Fibroblast of the conjunctiva (primary cell): Measurements from ENCODE around the gene TP53AIP1.
"Not testable (repeated sequence)": the region's sequence is repeated elsewhere in the genome, so short reads cannot be mapped to it uniquely, and the experiment has no call there.

ENCODE experiments used
- DNase-seq: peaks from one replicate; pipeline ENCODE4 v3.0.0-alpha.2; 2010; ENCODE audit warnings: low read depth

Gene TP53AIP1

GRCh38 chr11:128925250-128925600, 17.4 kb downstream of the TP53AIP1 start:
- no peak for DNase-seq

GRCh38 chr11:128924510-128925249, 18.0 kb downstream of the TP53AIP1 start:
- no peak for DNase-seq

- no peak for DNase-seq
These were observed 18.6 kb downstream of the TP53AIP1 start for GRCh38 chr11:128924104-128924503.

- no peak for DNase-seq
These were observed 20.9 kb downstream of the TP53AIP1 start for GRCh38 chr11:128921793-128922192.

GRCh38 chr11:128920666-128921065, 22.0 kb downstream of the TP53AIP1 start:
- DNase-seq: no peak

- not testable (repeated sequence) for DNase-seq
These were observed 23.0 kb downstream of the TP53AIP1 start for GRCh38 chr11:128919635-128920034.

- no peak for DNase-seq
These were observed 23.5 kb downstream of the TP53AIP1 start for GRCh38 chr11:128919216-128919615.

GRCh38 chr11:128917144-128917724, 25.4 kb downstream of the TP53AIP1 start:
- no peak for DNase-seq

GRCh38 chr11:128916681-128917080, 26.0 kb downstream of the TP53AIP1 start:
- DNase-seq: no peak

GRCh38 chr11:128916037-128916572, 26.6 kb downstream of the TP53AIP1 start:
- no peak for DNase-seq

- no peak for DNase-seq
These were observed 27.5 kb downstream of the TP53AIP1 start for GRCh38 chr11:128915149-128915521.

GRCh38 chr11:128914216-128915148, 28.2 kb downstream of the TP53AIP1 start:
- no peak for DNase-seq

- no peak for DNase-seq
These were observed 28.9 kb downstream of the TP53AIP1 start for GRCh38 chr11:128913806-128914205.

- DNase-seq: no peak
These were observed 31.0 kb downstream of the TP53AIP1 start for GRCh38 chr11:128911701-128912100.

GRCh38 chr11:128911239-128911638, 31.4 kb downstream of the TP53AIP1 start:
- no peak for DNase-seq

- no peak for DNase-seq
These were observed 32.1 kb downstream of the TP53AIP1 start for GRCh38 chr11:128910576-128910975.

GRCh38 chr11:128909438-128910125, 33.1 kb downstream of the TP53AIP1 start:
- DNase-seq: no peak

GRCh38 chr11:128908391-128909246, 34.1 kb downstream of the TP53AIP1 start:
- no peak for DNase-seq

GRCh38 chr11:128907585-128907984, 35.1 kb downstream of the TP53AIP1 start:
- no peak for DNase-seq

GRCh38 chr11:128906185-128907050, 36.3 kb downstream of the TP53AIP1 start:
- DNase-seq: no peak
